Keratinocyte (primary cell): ENCODE results near the gene C11orf86. TPM values are rescaled to one million over a fixed set of nuclear protein-coding genes. Genes with fewer than 3 reads are reported as not detected.
A peak's percentile ranks its signal among the peaks of the same experiment; 100 is the strongest.
"Not testable (repeated sequence)": the region's sequence is repeated elsewhere in the genome, so short reads cannot be mapped to it uniquely, and the experiment has no call there.

ENCODE experiments used
- DNase-seq: peaks from one replicate; pipeline ENCODE4 v3.0.0-alpha.2; 2011; ENCODE audit warnings: low read depth, missing footprints, low spot score
- FAIRE-seq: peaks from 2 replicates; lab custom pipeline; 2011; peaks lifted over from hg19 to GRCh38; lab: Jason Lieb, UNC
- H2AFZ ChIP-seq: 2 replicates; pipeline ENCODE4 v1.6.0; 2012; ENCODE audit warnings: low read length, control low read depth, inconsistent platforms; ENCODE audit not compliant: control insufficient read depth
- H3K27ac ChIP-seq: 2 replicates; pipeline ENCODE4 v1.5.1; 2011; ENCODE audit warnings: low read length; ENCODE audit not compliant: control insufficient read depth, insufficient read depth
- H3K27me3 ChIP-seq: 3 replicates; pipeline ENCODE4 v1.6.0; 2011; ENCODE audit warnings: low read length; ENCODE audit not compliant: control insufficient read depth, insufficient read depth; ENCODE audit errors: extremely low read depth
- H3K36me3 ChIP-seq, 2 experiments: 2 replicates in 1 of 2; 3 replicates in 1 of 2; pipeline ENCODE4 v1.5.1; 2011; ENCODE audit warnings: low read length in 2 of 2, mild to moderate bottlenecking in 1 of 2; ENCODE audit not compliant: control insufficient read depth in 2 of 2, insufficient read depth in 2 of 2; ENCODE audit errors: extremely low read depth in 1 of 2
- H3K4me1 ChIP-seq: 3 replicates; pipeline ENCODE4 v1.5.1; 2011; ENCODE audit warnings: low read length; ENCODE audit not compliant: control insufficient read depth, insufficient read depth; ENCODE audit errors: extremely low read depth
- H3K4me2 ChIP-seq: 3 replicates; pipeline ENCODE4 v1.6.0; 2011; ENCODE audit warnings: low read depth, low read length; ENCODE audit not compliant: control insufficient read depth, insufficient read depth; ENCODE audit errors: extremely low read depth
- H3K4me3 ChIP-seq, 3 experiments: fragments of 200-600 bp in 1 of 3; sonication (generic) in 1 of 3; 2 replicates in 2 of 3; 3 replicates in 1 of 3; pipeline ENCODE4 v1.5.1; 2011 to 2016; ENCODE audit warnings: low read length in 3 of 3, mild to moderate bottlenecking in 3 of 3, control low read depth in 2 of 3, inconsistent platforms in 1 of 3, low read depth in 1 of 3, mixed read lengths in 1 of 3, mixed run types in 1 of 3, moderate library complexity in 1 of 3; ENCODE audit not compliant: control insufficient read depth in 2 of 3, insufficient read depth in 2 of 3; ENCODE audit errors: extremely low read depth in 1 of 3
- H3K79me2 ChIP-seq: 2 replicates; pipeline ENCODE4 v1.6.0; 2012; ENCODE audit warnings: low read length; ENCODE audit not compliant: control insufficient read depth, insufficient read depth
- H3K9ac ChIP-seq: 3 replicates; pipeline ENCODE4 v1.6.0; 2011; ENCODE audit warnings: low read length; ENCODE audit not compliant: control insufficient read depth, insufficient read depth; ENCODE audit errors: extremely low read depth
- H3K9me1 ChIP-seq: 3 replicates; pipeline ENCODE4 v1.6.0; 2011; ENCODE audit warnings: low read length; ENCODE audit not compliant: control insufficient read depth, insufficient read depth; ENCODE audit errors: extremely low read depth
- H3K9me3 ChIP-seq: 2 replicates; pipeline ENCODE4 v1.5.1; 2012; ENCODE audit warnings: low read depth, low read length; ENCODE audit not compliant: control insufficient read depth
- H4K20me1 ChIP-seq: 3 replicates; pipeline ENCODE4 v1.6.0; 2011; ENCODE audit warnings: low read length; ENCODE audit not compliant: control insufficient read depth, insufficient read depth; ENCODE audit errors: extremely low read depth
- EZH2 ChIP-seq: IDR thresholded peaks from one replicate; pipeline ENCODE4 v1.6.1; 2012; ENCODE audit warnings: inconsistent platforms, mild to moderate bottlenecking, low read length, moderate library complexity
- dilution Hi-C: fragments of 300-500 bp; cut with MboI; formaldehyde crosslinking; loops from one replicate; pipeline ENCODE4 v1.7.0; 2020; ENCODE audit warnings: low sequenced_read_pairs; ENCODE audit not compliant: extremely low pct_ligation_motif_present
- polyA plus RNA-seq, 5 experiments: library from polyadenylated mRNA; depleted of rRNA in 3 of 5; stranded (reverse) in 3 of 5; stranded (forward) in 1 of 5; unstranded in 1 of 5; fragments of >200 nt; gene quantifications; 1 replicate in 1 of 5; 2 replicates in 3 of 5; 3 replicates in 1 of 5; pipeline versions ENCODE4 v1.2.1 to v1.2.3, GENCODE V29; 2011 to 2012; ENCODE audit warnings: missing spikeins in 2 of 5, low read depth in 1 of 5, low replicate concordance in 1 of 5
- TF ChIP-seq, protein P1 (sequence below), 3 experiments: IDR thresholded peaks in 1 of 3; conservative IDR thresholded peaks in 1 of 3; optimal IDR thresholded peaks in 1 of 3; 2 replicates in 2 of 3; 3 replicates in 1 of 3; pipeline versions ENCODE3 to v1.5.1; 2011; ENCODE audit warnings: low read length in 3 of 3, mild to moderate bottlenecking in 3 of 3, moderate library complexity in 2 of 3, control low read depth in 1 of 3, inconsistent platforms in 1 of 3; ENCODE audit not compliant: insufficient read depth in 2 of 3; ENCODE audit errors: extremely low read depth in 1 of 3

The C11orf86 gene
- polyA plus RNA-seq, 1 donor (not counting 4 experiments of a cell fraction or from before 2014, with no cell fraction given): not detected

DNA sequence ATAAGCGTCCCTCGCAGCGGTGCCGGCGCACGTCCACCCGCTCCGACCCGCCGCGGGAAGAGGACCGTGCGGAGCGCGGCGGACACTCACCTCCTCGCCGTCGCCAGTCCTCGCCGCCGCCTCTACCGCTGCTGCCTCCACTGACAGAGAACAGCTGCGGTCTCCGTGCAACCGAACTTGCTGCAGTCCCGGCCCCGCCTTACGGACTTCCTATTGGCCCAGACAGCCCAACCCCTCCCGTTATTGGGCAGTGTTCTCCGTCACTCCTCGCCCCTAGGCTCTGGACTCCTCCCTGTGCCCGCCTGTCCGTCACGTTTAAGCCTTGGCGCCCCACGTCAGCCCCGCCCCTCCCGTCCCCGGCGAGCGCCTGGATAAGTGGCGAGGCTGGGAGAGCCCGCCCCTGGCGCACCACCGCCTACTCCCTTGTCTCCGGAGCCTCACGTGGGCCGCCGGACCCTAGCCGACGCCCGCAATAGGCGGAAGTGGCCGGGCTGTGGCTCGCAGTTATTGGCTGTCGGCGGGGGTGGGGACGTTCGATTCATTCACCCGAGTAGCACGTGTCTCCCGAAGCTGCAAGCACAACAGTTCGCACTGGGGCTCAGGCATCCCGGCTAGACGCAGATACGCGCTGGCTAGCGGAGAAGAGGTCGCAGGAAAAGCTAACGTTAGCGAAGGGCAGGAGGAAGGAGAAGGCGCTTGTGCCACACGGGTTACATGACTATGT is 16.7 kb upstream of the C11orf86 start, which contains the start of gene PC:
Gene PC, minus strand, starts transcription at position 152 of the 724 bp plus-strand sequence. CDS start 86,224 bp downstream, outside the sequence.
- Histone ChIP-seq H3K79me2 (no peaks in the 10 kb centered on the region), H3K4me2 (peak within 1 kb of the TSS; percentile 89), H2AFZ (peak within 1 kb of the TSS; percentile 88), H3K9me3 (no peaks in the 10 kb centered on the region), H3K4me3 (peak within 1 kb of the TSS; percentile 58 to 75 (median 69)), H3K4me1 (peaks cover 23% of the 10 kb centered on the region), H3K27ac (peak within 1 kb of the TSS; percentile 61), H3K27me3 (no peaks in the 10 kb centered on the region), H3K9ac (peak within 1 kb of the TSS; percentile 62), H3K36me3 (no peaks in the 10 kb centered on the region), H3K9me1 (no peaks in the 10 kb centered on the region), H4K20me1 (peaks cover 2% of the 10 kb centered on the region)
- dilution Hi-C loops: no loop called here
- TF ChIP-seq, protein P1, sequence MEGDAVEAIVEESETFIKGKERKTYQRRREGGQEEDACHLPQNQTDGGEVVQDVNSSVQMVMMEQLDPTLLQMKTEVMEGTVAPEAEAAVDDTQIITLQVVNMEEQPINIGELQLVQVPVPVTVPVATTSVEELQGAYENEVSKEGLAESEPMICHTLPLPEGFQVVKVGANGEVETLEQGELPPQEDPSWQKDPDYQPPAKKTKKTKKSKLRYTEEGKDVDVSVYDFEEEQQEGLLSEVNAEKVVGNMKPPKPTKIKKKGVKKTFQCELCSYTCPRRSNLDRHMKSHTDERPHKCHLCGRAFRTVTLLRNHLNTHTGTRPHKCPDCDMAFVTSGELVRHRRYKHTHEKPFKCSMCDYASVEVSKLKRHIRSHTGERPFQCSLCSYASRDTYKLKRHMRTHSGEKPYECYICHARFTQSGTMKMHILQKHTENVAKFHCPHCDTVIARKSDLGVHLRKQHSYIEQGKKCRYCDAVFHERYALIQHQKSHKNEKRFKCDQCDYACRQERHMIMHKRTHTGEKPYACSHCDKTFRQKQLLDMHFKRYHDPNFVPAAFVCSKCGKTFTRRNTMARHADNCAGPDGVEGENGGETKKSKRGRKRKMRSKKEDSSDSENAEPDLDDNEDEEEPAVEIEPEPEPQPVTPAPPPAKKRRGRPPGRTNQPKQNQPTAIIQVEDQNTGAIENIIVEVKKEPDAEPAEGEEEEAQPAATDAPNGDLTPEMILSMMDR (optimal IDR thresholded peaks at IDR 0.05 in 1 of 3, IDR thresholded peaks at IDR 0.05 in 1 of 3, conservative IDR thresholded peaks at IDR 0.05 in 1 of 3; ENCODE audit: extremely low read depth in 1 of 3, insufficient read depth in 2 of 3, low read length in 3 of 3): no peak
- peak; percentile 56 for FAIRE-seq
- DNase-seq: peak; percentile 96

DNA sequence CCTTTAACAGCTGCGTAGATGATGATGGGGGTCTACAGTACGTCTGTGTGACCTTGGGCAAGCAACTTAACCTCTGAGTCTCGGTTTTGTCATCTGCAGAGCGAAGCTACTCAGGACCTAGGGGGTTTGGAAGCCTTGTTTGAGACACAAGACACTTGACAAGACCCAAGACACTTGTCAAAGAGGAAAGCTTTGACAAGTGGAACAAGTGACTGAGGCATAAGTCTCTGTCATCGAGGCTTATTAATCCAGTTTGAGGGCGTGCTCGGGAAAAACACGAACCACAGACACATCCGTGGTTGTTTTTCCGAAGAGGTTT is 16.2 kb upstream of the C11orf86 start:
- no peak for FAIRE-seq
- Histone ChIP-seq H3K27ac (peak overlapping the region; percentile 61), H3K4me1 (peaks cover 23% of the 10 kb centered on the region), H3K27me3 (no peaks in the 10 kb centered on the region), H3K9me1 (no peaks in the 10 kb centered on the region), H3K36me3 (no peaks in the 10 kb centered on the region), H3K79me2 (no peaks in the 10 kb centered on the region), H2AFZ (peak overlapping the region; percentile 83), H4K20me1 (peaks cover 2% of the 10 kb centered on the region), H3K9me3 (no peaks in the 10 kb centered on the region), H3K4me2 (peak overlapping the region; percentile 89), H3K4me3 (peak overlapping the region; percentile 5 to 66 (median 37)), H3K9ac (peak overlapping the region; percentile 50)
- TF ChIP-seq, protein P1 (optimal IDR thresholded peaks at IDR 0.05 in 1 of 3, IDR thresholded peaks at IDR 0.05 in 1 of 3, conservative IDR thresholded peaks at IDR 0.05 in 1 of 3; ENCODE audit: extremely low read depth in 1 of 3, insufficient read depth in 2 of 3, low read length in 3 of 3): no peak
- no peak for TF ChIP-seq EZH2
- DNase-seq: no peak
- dilution Hi-C loops: no loop called here

DNA sequence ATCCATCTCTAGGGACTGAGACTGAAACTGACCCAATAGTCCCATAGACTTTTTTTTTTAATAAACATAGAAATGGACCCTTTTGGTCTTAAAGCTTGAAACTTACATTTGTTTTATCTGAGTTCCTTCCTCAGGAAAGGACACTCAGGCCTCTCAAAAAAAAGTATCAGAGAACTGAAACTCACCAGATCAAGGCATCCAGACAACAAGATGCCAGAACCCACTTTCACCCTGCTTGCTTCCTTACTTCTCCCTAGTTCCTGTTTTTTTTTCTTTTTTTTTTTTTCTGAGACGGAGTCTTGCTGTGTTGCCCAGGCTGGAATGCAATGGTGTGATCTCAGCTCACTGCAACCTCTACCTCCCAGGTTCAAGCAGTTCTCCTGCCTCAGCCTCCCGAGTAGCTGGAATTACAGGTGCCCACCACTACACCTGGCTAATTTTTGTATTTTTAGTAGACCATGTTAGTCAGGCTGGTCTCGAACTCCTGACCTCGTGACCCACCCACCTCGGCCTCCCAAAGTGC is 13.4 kb upstream of the C11orf86 start:
- H4K20me1 ChIP-seq, dilution Hi-C loops, H3K27ac ChIP-seq, H3K27me3 ChIP-seq, H3K79me2 ChIP-seq, H3K36me3 ChIP-seq, H3K4me2 ChIP-seq, H3K9ac ChIP-seq, FAIRE-seq, DNase-seq, H3K9me1 ChIP-seq, H3K9me3 ChIP-seq, H3K4me3 ChIP-seq, H2AFZ ChIP-seq: not testable (repeated sequence)
- peaks cover 28% of the 10 kb centered on the region for H3K4me1 ChIP-seq
